ENCODE results near the gene COL7A1. TPM values are rescaled to one million over a fixed set of nuclear protein-coding genes. Genes with fewer than 3 reads are reported as not detected.

COL7A1 gene
- total RNA-seq, 1 experiment from 2014 or later, result 22.9 TPM

- Histone ChIP-seq H2BK15ac (ENCODE audit: low read depth, low read length) (no peak overlapping the region), H2BK5ac (ENCODE audit: insufficient read length, low read length) (no peak overlapping the region), H3K79me2 (ENCODE audit: insufficient read depth, low read length) (no peaks in the 10 kb centered on the region), H3K79me1 (ENCODE audit: insufficient read depth, low read depth, low read length, poor library complexity, severe bottlenecking) (no peaks in the 10 kb centered on the region), H3K27ac (ENCODE audit: insufficient read length, low read depth, low read length) (no peak overlapping the region), H3K56ac (ENCODE audit: insufficient read length, low read depth, low read length) (no peak overlapping the region), H3T11ph (ENCODE audit: low read length) (no peak overlapping the region), H3K9me3 (ENCODE audit: control insufficient read depth, low read depth, low read length) (no peaks in the 10 kb centered on the region), H3K4me2 (ENCODE audit: insufficient read depth, insufficient read length, low read length) (no peak overlapping the region), H4K91ac (ENCODE audit: insufficient read length, low read depth, low read length) (no peak overlapping the region), H2AFZ (ENCODE audit: low read length) (no peak overlapping the region), H3K4me1 (ENCODE audit: insufficient read depth, low read length) (no peaks in the 10 kb centered on the region), H2BK12ac (ENCODE audit: insufficient read length, low read depth, low read length) (no peak overlapping the region), H4K8ac (replicated peaks; ENCODE audit: insufficient read length, low read depth, low read length) (no peak overlapping the region), H3K9ac (ENCODE audit: extremely low read depth, insufficient read length, low read length) (no peak overlapping the region), H2AK5ac (ENCODE audit: insufficient read length, low read length) (no peak overlapping the region), H3K14ac (ENCODE audit: insufficient read depth, low read length) (no peak overlapping the region), H3K4ac (ENCODE audit: low read depth, low read length) (no peak overlapping the region), H2BK20ac (ENCODE audit: low read depth, low read length, poor library complexity, severe bottlenecking) (no peak overlapping the region), H2BK120ac (ENCODE audit: low read depth, low read length, poor library complexity, severe bottlenecking) (no peak overlapping the region), H4K20me1 (ENCODE audit: control insufficient read depth, insufficient read depth, insufficient read length) (no peaks in the 10 kb centered on the region), H4K5ac (ENCODE audit: insufficient read length, low read depth, low read length) (no peak overlapping the region), H3K27me3 (ENCODE audit: insufficient read depth, low read length) (no peaks in the 10 kb centered on the region), H3K18ac (ENCODE audit: insufficient read length, low read depth, low read length) (no peak overlapping the region), H3K23me2 (ENCODE audit: insufficient read length, low read depth, low read length, poor library complexity, severe bottlenecking) (no peaks in the 10 kb centered on the region), H3K23ac (ENCODE audit: insufficient read length, low read depth, low read length) (no peak overlapping the region)
- TF ChIP-seq CTCF (conservative IDR thresholded peaks at IDR 0.05), result no peak
- no peaks in the 10 kb centered on the region for H3K4me1 Mint-ChIP-seq
- H3K27ac Mint-ChIP-seq, result no peak overlapping the region; a peak in 1 of 7 replicates
- H3K4me3 Mint-ChIP-seq, result no peak overlapping the region
- no peaks in the 10 kb centered on the region for H3K9me3 Mint-ChIP-seq
- no CpG with 5 or more reads among the region's 12 CpGs for WGBS (ENCODE audit: extremely low coverage, insufficient read length, low lambda C conversion rate)
- H3K27me3 Mint-ChIP-seq (ENCODE audit: low read depth), result no peaks in the 10 kb centered on the region
- H3K36me3 Mint-ChIP-seq (ENCODE audit: insufficient read depth in 1 of 3, low read depth in 3 of 3), result peaks cover 0 to 22% (median 0%) of the 10 kb centered on the region in 3 experiments; a peak in 4 of 7 replicates
- no peak for DNase-seq
These were observed 23.2 kb downstream of the COL7A1 start for GRCh38 chr3:48571938-48572337.

Measured in H9 (cell line).